ENCODE measurements around the gene NDUFS3. TPM values are rescaled to one million over a fixed set of nuclear protein-coding genes. Genes with fewer than 3 reads are reported as not detected.

Gene NDUFS3
- total and polyA plus RNA-seq, 2 of the 13 experiments (the other 11 are each of a cell fraction or from before 2014, with no cell fraction given) = 151 to 184 TPM

- TF ChIP-seq ZNF224 (CRISPR knock-in tag; IDR thresholded peaks at IDR 0.05) (0 out of 2 replicates have a peak, but pooled peaks have one; percentile 54), ZNF20 (CRISPR knock-in tag; IDR thresholded peaks at IDR 0.05) (no peak), CCDC6 (CRISPR knock-in tag; IDR thresholded peaks at IDR 0.05) (peak; percentile 91), ZNF788 (CRISPR knock-in tag; IDR thresholded peaks at IDR 0.05; ENCODE audit: borderline replicate concordance) (peak; percentile 98), ZNF614 (CRISPR knock-in tag; IDR thresholded peaks at IDR 0.05; ENCODE audit: borderline replicate concordance) (peak; percentile 92; the same call in 1 of the 2 replicates), ZNF232 (CRISPR knock-in tag; IDR thresholded peaks at IDR 0.05; ENCODE audit: borderline replicate concordance) (peak; percentile 36; the same call in 1 of the 2 replicates), SMAD1 (CRISPR knock-in tag; IDR thresholded peaks at IDR 0.05; ENCODE audit: borderline replicate concordance, low read depth) (peak; percentile 94; the same call in 1 of the 2 replicates), ZNF703 (CRISPR knock-in tag; IDR thresholded peaks at IDR 0.05; ENCODE audit: borderline replicate concordance) (peak; percentile 73; the same call in 1 of the 2 replicates), ERF (CRISPR knock-in tag; IDR thresholded peaks at IDR 0.05) (peak; percentile 97), ZNF775 (CRISPR knock-in tag; IDR thresholded peaks at IDR 0.05; ENCODE audit: borderline replicate concordance) (no peak), HMGXB3 (CRISPR knock-in tag; IDR thresholded peaks at IDR 0.05; ENCODE audit: borderline replicate concordance) (peak; percentile 61), ZMAT3 (CRISPR knock-in tag; conservative IDR thresholded peaks at IDR 0.05) (no peak), KLF16 (CRISPR knock-in tag; IDR thresholded peaks at IDR 0.05) (peak; percentile 75 to 99; a peak in 3 of 4 replicates), NFKB2 (CRISPR knock-in tag; IDR thresholded peaks at IDR 0.05; ENCODE audit: borderline replicate concordance) (peak; percentile 76; the same call in 1 of the 2 replicates), FOXO1 (CRISPR knock-in tag; IDR thresholded peaks at IDR 0.05) (peak; percentile 76), ZNF44 (CRISPR knock-in tag; IDR thresholded peaks at IDR 0.05) (0 out of 2 replicates have a peak, but pooled peaks have one; percentile 69), ZNF547 (CRISPR knock-in tag; IDR thresholded peaks at IDR 0.05) (peak; percentile 86), MED13 (CRISPR knock-in tag; IDR thresholded peaks at IDR 0.05) (peak; percentile 88), ZBTB1 (CRISPR knock-in tag; IDR thresholded peaks at IDR 0.05; ENCODE audit: borderline replicate concordance) (peak; percentile 72; the same call in 1 of the 2 replicates)
- TF ChIP-seq, protein P1, sequence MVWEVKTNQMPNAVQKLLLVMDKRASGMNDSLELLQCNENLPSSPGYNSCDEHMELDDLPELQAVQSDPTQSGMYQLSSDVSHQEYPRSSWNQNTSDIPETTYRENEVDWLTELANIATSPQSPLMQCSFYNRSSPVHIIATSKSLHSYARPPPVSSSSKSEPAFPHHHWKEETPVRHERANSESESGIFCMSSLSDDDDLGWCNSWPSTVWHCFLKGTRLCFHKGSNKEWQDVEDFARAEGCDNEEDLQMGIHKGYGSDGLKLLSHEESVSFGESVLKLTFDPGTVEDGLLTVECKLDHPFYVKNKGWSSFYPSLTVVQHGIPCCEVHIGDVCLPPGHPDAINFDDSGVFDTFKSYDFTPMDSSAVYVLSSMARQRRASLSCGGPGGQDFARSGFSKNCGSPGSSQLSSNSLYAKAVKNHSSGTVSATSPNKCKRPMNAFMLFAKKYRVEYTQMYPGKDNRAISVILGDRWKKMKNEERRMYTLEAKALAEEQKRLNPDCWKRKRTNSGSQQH (CRISPR knock-in tag; IDR thresholded peaks at IDR 0.05; ENCODE audit: low read depth) = peak; percentile 98
Observed at GRCh38 chr11:47578524-47579494, at the start of gene NDUFS3, which contains the start of gene KBTBD4 (continued).

Measured in HepG2 (cell line).